Daoy (cell line): Measurements from ENCODE around the gene CSF3R. TPM values are rescaled to one million over a fixed set of nuclear protein-coding genes. Genes with fewer than 3 reads are reported as not detected.

ENCODE experiments used
- DNase-seq: peaks from one replicate; pipeline ENCODE4 v3.0.0-alpha.2; 2015; ENCODE audit warnings: low read depth
- total RNA-seq: library from RNA; depleted of rRNA; stranded (reverse); fragments of >200 nt; shearing (Covaris generic); gene quantifications from 2 replicates; pipeline ENCODE4 v1.2.3, GENCODE V29; 2014

CSF3R gene
- total RNA-seq, 1 experiment from 2014 or later = not detected

- DNase-seq = no peak
These were observed 23.8 kb downstream of the CSF3R start for GRCh38 chr1:36458910-36459309.

GRCh38 chr1:36457691-36458090 is 25.0 kb downstream of the CSF3R start:
- no peak for DNase-seq

- no peak for DNase-seq
These were observed 26.3 kb downstream of the CSF3R start for GRCh38 chr1:36456391-36456928.

- DNase-seq = no peak
These were observed 27.3 kb downstream of the CSF3R start for GRCh38 chr1:36455386-36455785.

GRCh38 chr1:36453600-36454388 is 28.9 kb downstream of the CSF3R start:
- DNase-seq = no peak

- DNase-seq = no peak
These were observed 29.7 kb downstream of the CSF3R start for GRCh38 chr1:36453051-36453450.

- no peak for DNase-seq
These were observed 31.8 kb downstream of the CSF3R start for GRCh38 chr1:36450919-36451305.

- DNase-seq = peak; percentile 97
These were observed 32.3 kb downstream of the CSF3R start, which contains the start of gene OSCP1 for GRCh38 chr1:36450270-36450918. OSCP1 (minus strand) TSS chr1:36450451; CDS start chr1:36450369, 82 bp downstream.

- DNase-seq = no peak
These were observed 34.1 kb downstream of the CSF3R start for GRCh38 chr1:36448530-36449056.

GRCh38 chr1:36447450-36447849 is 35.3 kb downstream of the CSF3R start:
- no peak for DNase-seq

- DNase-seq = no peak
These were observed 36.0 kb downstream of the CSF3R start for GRCh38 chr1:36446746-36447145.

GRCh38 chr1:36446271-36446670 is 36.4 kb downstream of the CSF3R start:
- peak; percentile 16 for DNase-seq

GRCh38 chr1:36443297-36443696 is 39.4 kb downstream of the CSF3R start:
- DNase-seq = no peak

- DNase-seq = no peak
These were observed 40.4 kb downstream of the CSF3R start for GRCh38 chr1:36442337-36442736.

- no peak for DNase-seq
These were observed 42.1 kb downstream of the CSF3R start for GRCh38 chr1:36440646-36441045.

GRCh38 chr1:36440044-36440443 is 42.7 kb downstream of the CSF3R start:
- DNase-seq = no peak

- DNase-seq = no peak
These were observed 44.0 kb downstream of the CSF3R start for GRCh38 chr1:36438715-36439114.

- DNase-seq = peak; percentile 43
These were observed 45.9 kb downstream of the CSF3R start for GRCh38 chr1:36436821-36437220.

GRCh38 chr1:36433102-36433501 is 49.6 kb downstream of the CSF3R start:
- no peak for DNase-seq

GRCh38 chr1:36432616-36433015 is 50.1 kb downstream of the CSF3R start:
- no peak for DNase-seq

GRCh38 chr1:36425791-36426190 is 56.9 kb downstream of the CSF3R start:
- DNase-seq = no peak

GRCh38 chr1:36421649-36422048 is 61.1 kb downstream of the CSF3R start:
- DNase-seq = no peak

- peak; percentile 91 for DNase-seq
These were observed 61.8 kb downstream of the CSF3R start for GRCh38 chr1:36420836-36421317.
